COR-L47 (cell line): ENCODE data around the gene ATF1.

Experiments
- DNase-seq: peaks from one replicate; lab custom pipeline; 2025; lab: John Stamatoyannopoulos, UW

The ATF1 gene

GRCh38 chr12:50763639-50764285 lies at the start of gene ATF1:
Gene ATF1 (plus strand): TSS chr12:50764101. CDS start chr12:50780146, 16,045 bp downstream.
- peak; percentile 93 for DNase-seq

- DNase-seq = no peak
These were observed 48.7 kb upstream of the ATF1 start for GRCh38 chr12:50715174-50715573.

- no peak for DNase-seq
These were observed 45.1 kb upstream of the ATF1 start for GRCh38 chr12:50718760-50719159.

- no peak for DNase-seq
These were observed 43.8 kb upstream of the ATF1 start for GRCh38 chr12:50720085-50720484.

- DNase-seq = no peak
These were observed 43.4 kb upstream of the ATF1 start for GRCh38 chr12:50720501-50720900.

GRCh38 chr12:50723865-50724264 lies 40.0 kb upstream of the ATF1 start:
- no peak for DNase-seq

GRCh38 chr12:50725011-50725942 lies 38.6 kb upstream of the ATF1 start:
- DNase-seq = no peak

GRCh38 chr12:50727466-50727865 lies 36.4 kb upstream of the ATF1 start:
- no peak for DNase-seq

GRCh38 chr12:50728417-50728816 lies 35.5 kb upstream of the ATF1 start:
- no peak for DNase-seq

GRCh38 chr12:50728841-50729240 lies 35.1 kb upstream of the ATF1 start:
- no peak for DNase-seq

GRCh38 chr12:50732591-50732990 lies 31.3 kb upstream of the ATF1 start:
- no peak for DNase-seq

GRCh38 chr12:50733706-50734105 lies 30.2 kb upstream of the ATF1 start:
- no peak for DNase-seq

GRCh38 chr12:50734409-50735263 lies 29.3 kb upstream of the ATF1 start:
- peak; percentile 33 for DNase-seq

GRCh38 chr12:50739611-50740010 lies 24.3 kb upstream of the ATF1 start:
- no peak for DNase-seq

GRCh38 chr12:50740307-50740706 lies 23.6 kb upstream of the ATF1 start:
- no peak for DNase-seq

GRCh38 chr12:50742776-50743175 lies 21.1 kb upstream of the ATF1 start:
- no peak for DNase-seq

- no peak for DNase-seq
These were observed 18.0 kb upstream of the ATF1 start for GRCh38 chr12:50745861-50746260.

GRCh38 chr12:50746431-50746830 lies 17.5 kb upstream of the ATF1 start:
- DNase-seq = no peak

GRCh38 chr12:50747817-50748216 lies 16.1 kb upstream of the ATF1 start:
- DNase-seq = no peak

- no peak for DNase-seq
These were observed 14.4 kb upstream of the ATF1 start for GRCh38 chr12:50749459-50749882.

GRCh38 chr12:50750366-50750765 lies 13.5 kb upstream of the ATF1 start:
- no peak for DNase-seq
